Fibroblast of mammary gland (primary cell): ENCODE data around the gene SESN3.
"Not testable (repeated sequence)": the region's sequence is repeated elsewhere in the genome, so short reads cannot be mapped to it uniquely, and the experiment has no call there.

Experiments
- DNase-seq: peaks from one replicate; pipeline ENCODE4 v3.0.0-alpha.2; 2010; ENCODE audit warnings: low read depth
- H3K4me3 ChIP-seq: 2 replicates; pipeline ENCODE4 v1.5.1; 2011; ENCODE audit warnings: low read depth, mild to moderate bottlenecking, low read length, moderate library complexity; ENCODE audit not compliant: control insufficient read depth
- CTCF ChIP-seq: conservative IDR thresholded peaks from 2 replicates; pipeline ENCODE4 v1.5.1; 2011; ENCODE audit warnings: low read depth, low read length, inconsistent platforms; ENCODE audit not compliant: control insufficient read depth, insufficient read depth

SESN3 gene

GRCh38 chr11:95230810-95231126 is 234 bp downstream of the SESN3 start:
- peak overlapping the region; percentile 59 for H3K4me3 ChIP-seq
- no peak for TF ChIP-seq CTCF
- no peak for DNase-seq

- no peak for TF ChIP-seq CTCF
- peak overlapping the region; percentile 59 for H3K4me3 ChIP-seq
- DNase-seq: peak; percentile 35
Observed at GRCh38 chr11:95229993-95230809, 801 bp downstream of the SESN3 start.

DNA sequence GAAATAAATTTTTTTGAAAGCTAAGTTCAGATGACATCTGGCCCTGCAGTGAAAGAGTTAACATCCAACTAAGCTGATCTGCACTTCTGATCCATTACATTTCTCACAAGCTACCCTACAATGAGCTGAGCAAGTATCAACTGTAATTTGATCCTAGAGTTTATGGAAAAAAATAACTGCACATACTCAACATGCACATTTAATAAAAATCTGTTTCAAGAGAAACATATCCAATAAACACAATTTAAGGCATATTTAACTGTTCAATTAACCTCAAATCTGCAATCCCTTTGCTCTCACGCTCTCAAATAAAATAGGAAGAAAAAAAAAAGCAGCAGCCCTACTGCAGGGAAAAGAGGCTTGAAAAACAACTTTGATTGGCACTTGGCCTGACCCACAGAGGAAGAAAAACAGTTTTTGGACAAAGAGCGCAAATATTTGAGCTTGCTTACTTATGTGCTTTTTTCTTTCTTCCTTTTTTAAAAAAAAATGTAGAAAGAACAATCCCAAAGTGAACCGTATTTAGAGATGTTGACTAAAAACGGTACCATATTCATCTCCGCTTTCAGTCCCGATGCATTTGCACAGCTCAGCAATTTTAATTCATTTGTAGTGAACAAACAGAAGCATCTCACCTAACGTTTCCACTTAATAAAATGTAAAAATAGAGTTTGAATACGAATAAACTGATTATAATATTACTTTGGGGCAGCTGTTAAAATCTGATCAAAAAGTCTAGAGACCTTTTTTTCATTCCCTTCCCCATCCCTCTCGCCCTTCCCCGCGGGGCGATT is 1.6 kb downstream of the SESN3 start:
- TF ChIP-seq CTCF: no peak
- peak; percentile 42 for DNase-seq

GRCh38 chr11:95228081-95228749 is 2.8 kb downstream of the SESN3 start:
- no peak overlapping the region for H3K4me3 ChIP-seq
- DNase-seq: peak; percentile 42
- no peak for TF ChIP-seq CTCF

More for the DNA sequence above, 1.6 kb downstream of the SESN3 start:
- H3K4me3 ChIP-seq: peak overlapping the region; percentile 59

DNA sequence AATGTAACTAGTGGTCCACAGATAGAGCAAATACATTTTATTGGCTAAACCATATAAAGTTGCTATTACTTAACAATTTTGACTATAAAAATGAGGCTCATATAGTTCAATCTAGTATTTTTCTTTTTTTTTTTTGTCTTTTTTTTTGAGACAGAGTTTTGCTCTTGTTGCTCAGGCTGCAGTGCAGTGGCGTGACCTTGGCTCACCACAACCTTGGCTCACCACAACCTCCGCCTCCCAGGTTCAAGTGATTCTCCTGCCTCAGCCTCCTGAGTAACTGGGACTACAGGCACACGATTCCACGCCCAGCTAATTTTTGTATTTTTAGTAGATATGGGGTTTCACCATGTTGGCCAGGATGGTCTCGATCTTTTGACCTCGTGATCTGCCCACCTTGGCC is 3.9 kb downstream of the SESN3 start:
- not testable (repeated sequence) for DNase-seq, H3K4me3 ChIP-seq

GRCh38 chr11:95222817-95223216 is 8.2 kb downstream of the SESN3 start:
- TF ChIP-seq CTCF: no peak
- H3K4me3 ChIP-seq: no peak overlapping the region
- no peak for DNase-seq

GRCh38 chr11:95219599-95219998 is 11.4 kb downstream of the SESN3 start:
- no peak for TF ChIP-seq CTCF

More at GRCh38 chr11:95219599-95219998, 11.4 kb downstream of the SESN3 start:
- H3K4me3 ChIP-seq: no peak overlapping the region
- no peak for DNase-seq
